Left lobe of liver (tissue), 2 donors: ENCODE data around the gene SOWAHA. TPM values are rescaled to one million over a fixed set of nuclear protein-coding genes. Genes with fewer than 3 reads are reported as not detected.

Experiments
- ATAC-seq: fragments of 200-7000 bp; cut with Tn5 transposase; one replicate; pipeline ENCODE4 v1.9.1; 2020; ENCODE audit warnings: mild to moderate bottlenecking, moderate library complexity
- DNase-seq: peaks from one replicate; pipeline ENCODE4 v3.0.0-alpha.2; 2020; ENCODE audit warnings: low spot score
- total RNA-seq: library from RNA; stranded (reverse); gene quantifications from one replicate; pipeline ENCODE4 v1.2.1, GENCODE V29; 2021
- donor health status: DM: no; HTN: no; CAD: no; lungs with moderate emphysema.
- donor health status: DM: no; HTN: yes; CAD: no.

Gene SOWAHA
- total RNA-seq, 1 donor from 2014 or later = 1.7 TPM

DNA sequence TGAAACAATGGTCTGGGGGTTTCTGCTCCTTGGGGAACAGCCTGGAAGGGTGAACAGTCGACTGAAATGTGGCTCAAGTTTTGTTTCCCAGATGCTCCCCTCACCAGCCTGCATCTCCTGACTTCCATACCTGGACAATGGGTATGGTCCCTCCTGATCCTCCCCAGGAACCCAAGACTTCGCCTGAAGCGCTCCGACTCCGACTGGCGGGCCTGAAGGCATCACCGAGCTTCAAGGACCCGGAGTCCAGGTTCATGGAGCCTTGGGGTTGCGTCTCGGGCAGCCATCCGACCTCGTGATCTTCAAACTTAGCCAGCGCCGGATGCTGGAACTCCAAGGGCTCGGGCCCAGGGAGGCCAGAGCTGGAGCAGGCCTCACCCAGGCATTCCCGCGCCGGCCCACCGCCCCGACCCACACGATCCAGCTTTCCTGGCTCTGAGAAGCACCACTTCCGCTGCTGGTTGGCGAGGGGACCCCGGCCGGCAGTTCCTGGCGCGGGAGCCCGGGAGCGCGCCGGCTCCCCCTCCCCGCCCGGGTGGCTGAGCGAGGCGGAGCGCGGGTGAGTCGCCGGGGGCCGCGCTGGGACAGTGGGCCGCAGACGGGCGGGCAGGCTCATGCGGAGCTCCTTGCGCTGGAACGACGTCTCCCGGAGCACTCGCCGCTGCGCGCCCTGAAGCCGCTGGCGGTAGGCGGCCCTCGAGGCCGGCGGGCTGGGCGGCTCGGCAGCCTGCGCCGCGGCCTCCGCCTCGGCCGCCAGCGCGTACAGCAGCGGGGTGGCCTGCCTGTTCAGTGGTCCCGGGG is 12.1 kb downstream of the SOWAHA start:
- no peak for ATAC-seq
- DNase-seq = peak; percentile 41

DNA sequence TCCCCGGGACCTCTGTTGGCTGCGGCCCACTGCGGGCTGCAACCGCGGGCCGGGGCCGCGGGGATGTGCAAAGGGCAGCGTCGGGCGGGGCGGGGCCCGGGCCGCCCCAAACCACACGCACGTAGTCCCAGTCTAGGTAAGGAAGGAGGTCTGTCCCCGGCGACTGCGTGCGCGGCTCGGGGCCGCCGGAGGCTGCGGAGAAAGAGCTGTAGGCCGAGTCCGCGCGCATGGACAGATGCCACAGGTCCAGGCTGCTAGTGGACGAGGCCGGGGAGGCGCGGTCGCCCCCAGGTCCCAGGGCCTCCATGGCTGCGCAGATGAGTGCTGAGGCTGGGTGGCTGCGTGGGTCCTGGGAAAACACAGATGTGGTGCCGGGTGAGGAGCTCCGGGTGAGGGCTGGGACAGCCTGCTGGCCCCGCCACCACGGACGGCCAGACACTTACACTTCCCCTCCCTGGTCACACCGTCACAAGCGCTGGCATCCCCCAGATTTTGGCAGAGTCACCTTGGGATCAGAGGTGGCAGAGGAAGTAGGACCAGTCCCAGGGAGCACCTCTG is 12.8 kb downstream of the SOWAHA start:
- ATAC-seq = no peak
- peak; percentile 44 for DNase-seq

DNA sequence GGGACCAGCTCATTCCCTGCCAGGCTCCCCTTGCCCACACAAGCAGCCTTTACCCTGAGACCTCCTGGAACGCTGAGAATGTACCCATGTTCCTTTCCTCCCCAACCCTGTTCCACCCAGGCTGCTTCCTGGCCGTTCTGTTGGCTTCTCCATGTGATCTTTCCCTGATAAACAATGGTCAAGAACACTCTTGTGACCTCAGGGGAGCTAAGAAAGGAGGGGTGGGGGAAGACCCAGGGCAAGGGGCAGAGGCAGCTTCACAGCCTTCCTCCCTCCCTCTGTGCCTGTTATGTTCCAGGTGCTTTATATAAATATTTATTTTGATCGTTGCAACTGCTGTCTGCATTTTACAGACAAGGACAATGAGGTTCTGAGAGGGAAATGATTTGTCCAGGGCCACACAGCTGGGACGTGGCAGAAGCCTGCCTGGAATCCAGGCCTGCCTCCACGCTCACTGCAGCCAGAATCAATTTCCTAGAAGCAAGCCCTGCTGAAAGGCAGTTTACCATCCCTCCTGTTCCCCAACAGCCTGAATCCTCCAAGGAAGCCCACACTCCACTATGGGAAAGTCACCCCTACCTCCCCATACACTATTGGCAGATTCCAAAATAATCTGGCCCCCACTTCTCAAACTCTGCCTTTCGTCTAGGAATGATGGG is 13.5 kb downstream of the SOWAHA start:
- peak; percentile 38 for DNase-seq
- no peak for ATAC-seq

DNA sequence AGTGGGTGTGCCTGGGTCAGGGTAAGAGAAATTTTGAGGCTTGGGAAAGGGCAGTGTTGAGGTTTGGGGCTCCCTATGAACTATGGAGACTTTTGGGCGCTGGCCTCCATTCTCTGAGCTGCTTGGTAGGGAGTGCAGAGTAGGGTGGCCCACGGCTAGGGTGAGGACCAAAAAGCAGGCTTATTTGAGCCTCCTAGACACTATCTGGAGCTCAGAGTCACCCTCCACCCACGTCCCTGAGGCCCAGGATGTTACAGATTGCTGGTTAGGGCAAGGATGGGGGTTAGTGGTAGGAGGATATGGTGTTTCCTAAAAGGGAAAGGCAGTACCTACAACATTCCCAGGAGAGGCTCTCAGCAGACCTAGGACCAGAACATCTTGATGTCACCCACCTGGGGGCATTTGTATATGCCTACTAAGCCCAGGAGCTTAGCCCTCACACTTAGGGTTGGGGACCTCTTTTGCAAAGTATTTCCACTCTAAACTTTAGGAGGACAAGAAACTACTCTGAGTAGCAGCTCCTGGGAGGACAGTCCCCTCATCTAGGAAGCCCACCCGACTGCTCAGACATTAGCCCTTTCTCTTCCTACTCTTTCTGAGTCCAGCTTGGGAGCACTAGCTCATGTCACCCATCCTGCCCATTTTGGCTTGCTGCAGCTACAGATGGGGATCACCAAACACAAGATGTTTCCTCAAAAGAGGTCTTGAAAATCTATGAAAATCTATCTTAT is 15.0 kb downstream of the SOWAHA start:
- ATAC-seq (no peak), DNase-seq (peak; percentile 38)

DNA sequence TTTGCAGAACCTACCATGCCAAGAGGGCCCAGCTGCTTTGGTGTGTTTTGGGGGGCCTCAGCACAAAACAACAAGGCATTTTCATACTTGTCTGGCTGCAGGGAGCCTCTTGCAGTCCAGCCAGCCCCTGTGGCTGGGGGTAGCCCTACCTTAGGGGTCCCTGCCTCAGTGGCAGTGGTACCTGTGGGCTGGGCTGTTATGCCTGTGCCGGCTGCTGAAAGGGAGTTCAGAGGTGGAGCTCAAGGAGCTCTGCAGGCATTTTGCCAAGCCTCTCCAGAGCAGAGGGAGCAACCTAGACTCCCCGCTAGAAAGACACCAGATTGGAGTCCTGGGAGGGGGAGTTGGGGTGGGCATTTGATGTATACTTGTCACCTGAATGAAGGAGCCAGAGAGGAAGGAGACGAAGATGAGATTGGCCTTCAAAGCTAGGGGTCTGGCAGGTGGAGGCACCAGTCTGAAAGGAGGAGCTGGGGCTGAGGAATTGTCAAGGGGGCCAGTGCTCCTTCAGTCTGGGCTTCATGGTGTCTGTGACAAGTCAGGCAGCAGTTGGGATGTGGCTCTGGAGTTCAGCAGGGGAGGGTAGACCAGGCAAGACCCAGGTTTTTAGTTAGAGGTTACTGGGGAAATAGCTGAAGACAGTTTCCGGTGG is 15.9 kb downstream of the SOWAHA start:
- DNase-seq (peak; percentile 48), ATAC-seq (no peak)

DNA sequence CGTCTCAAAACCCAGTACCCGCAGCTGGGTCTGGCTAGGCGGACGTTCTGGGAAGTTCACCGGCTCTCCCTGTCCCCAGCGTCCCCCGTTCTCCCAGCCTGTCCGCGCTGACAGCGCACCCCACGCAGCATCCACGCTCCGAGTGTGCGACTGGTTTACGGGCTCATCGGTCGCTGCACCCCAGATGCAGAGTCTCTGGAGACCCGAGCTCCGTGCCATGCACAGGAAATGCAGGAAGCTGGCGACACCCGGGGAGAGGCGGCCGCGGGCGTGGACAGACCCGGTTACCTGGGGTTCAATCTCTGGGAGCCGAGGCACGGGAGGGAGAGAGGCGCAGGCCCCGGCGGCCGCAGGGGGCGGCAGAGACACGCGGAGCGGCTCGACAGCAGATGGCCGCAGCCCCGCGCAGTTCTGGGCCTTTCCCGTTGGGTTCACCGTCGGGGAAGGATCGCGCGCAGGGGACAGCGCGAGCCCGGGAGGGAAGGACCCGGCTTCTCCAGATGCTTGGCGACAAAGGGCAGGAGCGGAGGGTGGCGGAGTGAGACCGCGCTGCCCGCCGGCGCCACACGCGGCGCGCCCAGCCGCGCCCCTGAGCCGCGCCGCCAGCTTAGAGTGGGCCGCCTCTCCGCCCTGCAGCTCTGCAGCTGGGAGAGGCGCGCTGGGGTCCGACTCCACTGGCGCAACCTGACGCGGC is 16.8 kb downstream of the SOWAHA start:
- DNase-seq = peak; percentile 86
- peak; percentile 82 for ATAC-seq

DNA sequence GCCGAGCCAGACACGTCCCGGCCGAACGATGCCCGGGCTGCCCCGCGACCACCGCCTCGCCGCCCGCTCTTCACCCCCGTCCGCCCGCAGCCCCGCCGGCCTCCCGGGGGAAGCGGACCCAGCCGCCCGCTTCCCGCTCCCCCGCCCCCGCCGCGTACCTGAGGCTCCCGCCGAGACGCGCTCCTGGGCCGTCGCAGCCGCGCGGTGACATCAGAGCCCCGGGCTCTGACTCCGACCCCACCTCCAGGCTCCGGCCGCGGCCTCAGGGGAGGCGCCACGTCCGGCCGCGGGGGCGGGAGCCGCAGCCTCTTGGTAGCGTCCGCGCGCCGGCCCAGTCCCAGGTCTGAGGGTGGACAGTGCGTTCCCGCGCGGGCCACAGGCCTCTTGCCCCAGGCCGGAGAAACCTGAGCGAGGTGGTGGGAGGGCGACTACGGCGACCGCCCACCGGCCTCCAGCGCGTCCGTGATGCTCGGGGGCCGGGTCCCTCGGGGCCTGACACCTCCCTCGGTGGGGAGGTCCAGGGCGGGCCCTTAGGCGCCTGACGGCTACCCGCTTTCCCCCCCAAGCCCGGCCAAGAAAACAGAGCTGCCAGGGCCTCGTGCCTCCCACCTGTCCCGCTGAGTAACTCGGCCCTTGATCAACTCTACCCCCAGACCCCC is 17.5 kb downstream of the SOWAHA start, which contains the start of gene SHROOM1:
Gene SHROOM1 (minus strand): TSS at position 212 of the 659 bp plus-strand sequence. CDS start 4,507 bp downstream, outside the sequence.
- peak; percentile 88 for DNase-seq
- peak; percentile 84 for ATAC-seq

DNA sequence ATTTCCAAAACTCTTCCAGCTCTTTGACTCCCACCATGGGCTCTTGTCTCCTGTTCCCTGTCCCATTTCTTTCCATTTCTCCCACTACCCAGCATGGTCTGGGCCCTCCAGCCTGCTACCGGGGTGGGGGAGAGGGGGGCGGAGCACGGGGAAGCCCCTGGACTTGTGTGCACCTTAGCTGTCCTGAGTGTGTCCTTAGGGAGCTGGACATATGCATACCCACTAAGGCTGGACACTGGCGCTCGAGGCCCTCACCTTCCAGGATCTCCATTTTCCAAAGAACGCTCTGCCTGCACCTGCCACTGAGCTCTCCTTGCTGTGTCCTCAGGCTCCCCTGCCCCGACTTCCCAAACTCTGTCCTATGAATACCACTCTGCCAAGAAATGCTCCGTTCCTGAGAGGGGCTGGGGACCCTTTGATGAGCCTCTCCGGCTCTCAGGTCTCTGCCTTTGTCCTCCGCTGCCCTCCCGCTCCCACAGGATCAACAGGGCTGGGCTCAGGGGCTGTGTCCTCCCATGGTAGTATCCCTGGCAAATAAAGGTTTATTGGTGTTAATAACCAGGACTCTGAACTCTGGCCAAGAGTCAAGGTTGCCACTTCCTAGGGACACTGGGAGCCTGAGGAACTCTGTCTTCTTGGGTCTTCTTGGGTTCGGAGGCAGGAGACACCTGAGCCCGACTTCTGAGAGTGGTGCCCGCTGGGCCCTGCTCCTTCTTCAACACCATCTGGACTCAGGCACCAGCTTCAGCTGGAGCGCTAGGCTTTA is 18.2 kb downstream of the SOWAHA start:
- peak; percentile 0 for ATAC-seq
- DNase-seq = peak; percentile 49

DNA sequence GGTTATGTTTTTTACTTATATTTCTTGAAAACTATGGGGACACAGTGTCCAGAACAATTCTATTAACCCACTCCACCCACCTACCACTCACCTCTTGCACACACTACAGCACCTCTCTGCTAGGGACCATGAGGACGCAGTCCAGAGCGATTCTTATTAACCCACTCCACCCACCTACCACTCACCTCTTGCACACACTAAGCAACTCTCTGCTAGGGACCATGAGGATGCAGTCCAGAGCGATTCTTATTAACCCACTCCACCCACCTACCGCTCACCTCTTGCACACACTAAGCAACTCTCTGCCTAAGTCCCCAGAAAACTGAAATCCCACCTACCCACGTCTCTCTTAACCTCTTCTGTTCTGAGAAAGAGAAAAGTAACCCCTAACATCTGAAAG is 19.5 kb downstream of the SOWAHA start:
- ATAC-seq (no peak), DNase-seq (peak; percentile 16)

DNA sequence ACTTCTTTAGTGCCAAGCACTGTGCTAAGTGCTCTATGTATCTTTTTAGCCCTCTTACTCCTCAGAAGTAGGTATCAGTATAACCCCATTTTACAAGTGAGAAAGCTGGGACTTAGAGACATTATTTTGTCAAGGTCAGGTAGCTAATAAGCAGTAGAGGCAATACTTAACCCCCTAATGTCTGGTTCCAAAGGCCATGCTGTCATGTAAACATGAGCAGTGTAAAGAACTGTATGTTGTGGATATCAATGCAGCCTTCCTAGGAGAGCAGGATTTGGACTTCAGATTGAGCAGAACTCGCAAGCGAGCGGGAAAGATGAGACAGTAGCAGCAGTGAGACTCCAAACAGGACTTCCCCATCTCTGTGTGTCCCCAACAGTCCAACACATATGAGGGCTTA is 21.0 kb downstream of the SOWAHA start:
- DNase-seq (no peak), ATAC-seq (no peak)

DNA sequence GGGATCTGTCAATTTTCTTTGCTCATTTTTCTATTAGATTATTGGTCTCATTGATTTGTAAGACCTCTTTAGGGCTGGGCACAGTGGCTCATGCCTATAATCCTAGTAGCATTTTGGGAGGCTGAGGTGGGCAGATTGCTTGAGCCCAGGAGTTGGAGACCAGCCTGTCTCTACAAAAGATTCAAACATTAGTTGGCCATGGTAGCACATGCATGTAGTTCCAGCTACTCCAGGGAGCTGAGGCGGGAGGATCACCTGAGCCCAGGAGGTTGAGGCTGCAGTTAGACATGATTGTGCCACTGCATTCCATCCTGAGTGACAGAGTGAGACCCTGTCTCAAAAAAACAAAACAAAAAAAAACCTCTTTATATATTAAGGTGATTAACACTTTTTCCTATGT is 23.8 kb downstream of the SOWAHA start:
- DNase-seq (peak; percentile 39), ATAC-seq (no peak)

DNA sequence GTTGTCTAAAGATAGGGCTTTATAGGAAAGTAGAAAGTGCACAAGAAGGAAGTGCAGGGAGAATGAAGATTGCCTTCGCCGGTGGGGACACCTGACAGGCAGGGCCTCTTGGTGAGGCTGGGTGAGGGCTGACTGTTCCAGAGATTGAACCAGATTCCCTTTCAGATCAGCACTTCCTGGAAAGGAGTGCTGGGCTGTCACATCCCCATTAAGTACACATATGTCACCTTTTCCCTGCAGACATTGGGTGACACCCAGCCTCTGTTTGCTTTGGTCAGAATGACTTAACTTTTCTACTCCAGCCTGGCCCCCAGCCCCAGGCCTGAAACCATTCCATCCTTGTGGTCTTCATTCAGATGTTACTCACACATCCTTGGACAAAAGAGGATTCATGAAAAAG is 24.8 kb downstream of the SOWAHA start:
- DNase-seq = peak; percentile 77
- ATAC-seq = peak; percentile 73

DNA sequence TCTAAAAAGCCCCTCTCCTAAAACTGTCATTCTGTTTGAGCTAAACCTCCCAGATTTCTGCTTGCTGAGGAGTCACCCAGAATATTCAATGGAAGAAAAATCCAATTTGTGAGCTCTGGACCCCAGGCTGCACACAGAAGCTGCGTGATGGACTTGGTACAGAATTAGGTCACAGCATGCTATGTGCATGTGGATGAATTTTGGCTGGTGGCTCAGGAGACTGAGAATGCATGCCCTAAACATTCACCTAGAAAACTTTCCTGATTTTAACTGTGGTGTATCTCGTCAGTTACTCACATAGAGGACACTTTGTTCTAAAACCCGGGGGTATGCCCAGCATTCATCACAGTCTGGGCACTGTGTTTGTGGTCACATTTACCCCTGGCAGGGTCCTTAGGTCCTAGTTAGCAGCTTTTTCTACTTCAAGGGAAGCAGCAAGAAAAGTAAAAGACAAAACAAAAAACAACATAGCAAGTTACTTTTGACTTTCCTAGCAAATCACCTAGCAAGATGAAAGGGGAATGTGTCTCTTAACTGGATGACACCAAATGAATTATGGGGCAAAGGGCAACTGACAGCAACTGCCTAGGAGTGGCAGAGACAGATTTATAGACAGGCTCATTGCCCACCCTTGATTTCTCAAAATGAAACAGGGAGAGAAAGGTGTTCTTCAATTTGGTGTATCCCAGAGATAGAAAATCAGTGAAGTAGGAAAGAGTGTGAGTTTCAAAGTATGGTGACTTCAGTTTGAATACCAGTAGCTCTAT is 25.6 kb downstream of the SOWAHA start:
- peak; percentile 55 for ATAC-seq
- DNase-seq = peak; percentile 81

DNA sequence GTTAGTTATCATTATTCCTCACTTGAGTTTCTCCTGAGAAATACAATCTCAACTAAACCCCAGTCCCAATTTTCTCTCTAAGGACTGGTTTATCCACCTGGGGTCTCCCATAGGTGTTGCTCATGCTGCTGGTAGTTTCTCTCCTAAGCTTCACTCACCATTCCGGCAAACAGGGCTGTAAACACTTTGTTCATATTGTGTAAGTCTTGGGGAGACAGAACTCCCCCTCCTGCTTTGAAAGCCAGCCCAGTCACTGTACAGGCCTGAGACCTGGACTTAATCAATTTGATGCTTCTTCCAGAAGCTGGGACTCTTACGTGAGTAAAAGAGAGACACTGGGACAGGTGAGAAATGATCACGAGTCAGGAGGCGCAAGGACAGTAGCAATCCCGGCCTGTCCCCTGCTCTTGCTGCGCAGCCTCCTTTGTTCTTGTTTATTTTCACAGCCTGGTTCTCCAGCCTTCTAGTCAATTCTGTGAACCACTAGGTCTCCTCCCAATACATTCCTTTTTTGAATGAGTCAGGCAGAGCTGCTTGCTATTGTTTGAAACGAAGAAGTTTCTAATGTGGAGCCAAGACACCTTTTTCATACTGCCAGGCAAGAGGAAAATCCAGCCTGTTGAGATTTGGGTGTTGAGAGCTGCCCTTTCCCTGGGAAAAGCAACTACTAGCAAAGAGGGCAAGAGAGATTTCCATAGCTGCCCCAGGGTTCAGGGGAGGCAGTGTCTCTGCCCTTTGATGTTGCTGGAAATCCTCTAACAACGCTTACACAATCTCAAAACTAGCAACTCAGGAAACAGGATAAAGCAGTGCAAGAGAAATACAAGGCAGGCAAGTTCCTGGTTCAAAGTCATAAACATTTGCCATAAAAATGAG is 26.6 kb downstream of the SOWAHA start:
- ATAC-seq = peak; percentile 62
- DNase-seq = peak; percentile 75

DNA sequence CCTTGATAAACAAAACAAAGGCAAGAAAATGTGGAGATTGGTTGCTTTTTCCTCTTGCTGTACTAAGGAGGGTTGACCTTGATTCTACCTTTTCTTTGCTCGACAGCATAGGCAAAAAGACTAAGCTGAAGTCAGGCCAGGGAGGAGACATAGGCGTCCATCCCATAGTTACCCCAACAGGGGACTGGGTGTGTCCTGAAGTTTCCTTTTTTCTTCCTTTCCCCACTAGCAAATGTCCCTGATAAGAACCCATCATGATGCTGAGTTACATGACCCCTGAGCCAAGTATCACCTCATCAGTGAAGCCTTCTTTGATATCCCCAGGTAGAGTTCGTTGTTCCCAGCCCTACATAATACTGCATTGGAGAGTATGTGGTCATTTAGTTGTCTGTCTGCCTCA is 27.2 kb downstream of the SOWAHA start:
- ATAC-seq (no peak), DNase-seq (peak; percentile 26)

DNA sequence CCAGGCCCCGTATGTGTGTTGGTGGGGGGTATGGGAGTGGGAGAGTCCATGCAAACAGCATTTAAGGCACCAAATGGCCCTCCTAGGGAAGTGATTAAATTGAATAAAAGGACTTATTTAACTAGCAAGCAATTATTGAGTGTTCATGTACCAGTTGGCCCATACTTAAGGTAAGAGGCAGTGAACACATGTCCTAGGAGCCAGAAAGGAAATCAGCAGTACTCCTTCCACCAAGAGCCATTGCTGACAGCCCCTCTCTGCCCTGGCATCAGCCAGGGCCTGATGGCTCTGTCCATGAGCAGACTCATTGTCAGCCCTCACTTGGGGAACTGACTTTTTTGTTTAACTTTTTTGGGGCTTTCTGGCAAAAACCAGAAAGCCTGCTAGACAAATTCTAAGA is 27.8 kb downstream of the SOWAHA start:
- ATAC-seq = no peak

DNA sequence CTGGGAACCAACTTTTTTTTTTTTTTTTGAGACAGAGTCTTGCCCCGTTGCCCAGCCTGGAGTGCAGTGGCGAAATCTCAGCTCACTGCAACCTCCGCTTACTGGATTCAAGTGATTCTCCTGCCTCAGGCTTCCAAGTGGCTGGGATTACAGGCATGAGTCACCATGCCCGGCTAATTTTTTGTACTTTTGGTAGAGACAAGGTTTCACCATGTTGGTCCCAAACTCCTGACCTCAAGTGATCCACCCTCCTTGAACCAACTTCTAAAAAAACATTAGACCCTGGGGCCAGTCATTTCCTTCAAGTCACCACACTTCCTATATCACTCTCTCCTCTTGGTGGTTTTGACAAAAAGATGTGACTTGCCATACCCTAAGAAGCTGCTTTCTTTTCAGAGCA is 28.2 kb downstream of the SOWAHA start:
- ATAC-seq (no peak), DNase-seq (peak; percentile 34)

More for the DNA sequence above, 27.8 kb downstream of the SOWAHA start:
- DNase-seq = peak; percentile 35
